HG03342 (cell line): ENCODE measurements around the gene S100A8.

Experiments
- ATAC-seq: cut with Tn5 transposase; IDR thresholded peaks from one replicate; pipeline ENCODE4 v1.9.1; 2021; ENCODE audit warnings: mild to moderate bottlenecking, moderate library complexity; ENCODE audit not compliant: unreplicated experiment

Gene S100A8

GRCh38 chr1:153364156-153364555 lies 26.7 kb downstream of the S100A8 start:
- ATAC-seq, result no peak

DNA sequence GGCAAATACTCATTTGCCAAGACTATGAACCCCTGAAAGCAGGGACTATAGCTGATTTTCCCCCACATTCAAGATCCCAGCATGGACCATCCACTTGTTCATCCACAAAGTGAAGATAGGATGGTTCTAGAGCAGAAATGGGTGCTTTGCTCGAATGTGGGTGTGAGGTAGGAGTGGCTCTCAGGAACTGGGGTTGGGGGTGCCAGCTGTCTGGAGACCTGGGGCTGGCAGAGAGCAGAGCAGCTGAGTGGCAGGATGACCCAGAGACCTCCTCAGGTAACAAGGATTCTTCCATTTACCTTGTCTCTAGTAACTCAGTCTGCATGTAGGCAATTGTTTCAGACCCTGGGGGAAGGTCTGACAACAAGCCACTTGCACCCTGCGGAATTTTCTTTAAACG lies 27.2 kb downstream of the S100A8 start:
- ATAC-seq, result no peak

DNA sequence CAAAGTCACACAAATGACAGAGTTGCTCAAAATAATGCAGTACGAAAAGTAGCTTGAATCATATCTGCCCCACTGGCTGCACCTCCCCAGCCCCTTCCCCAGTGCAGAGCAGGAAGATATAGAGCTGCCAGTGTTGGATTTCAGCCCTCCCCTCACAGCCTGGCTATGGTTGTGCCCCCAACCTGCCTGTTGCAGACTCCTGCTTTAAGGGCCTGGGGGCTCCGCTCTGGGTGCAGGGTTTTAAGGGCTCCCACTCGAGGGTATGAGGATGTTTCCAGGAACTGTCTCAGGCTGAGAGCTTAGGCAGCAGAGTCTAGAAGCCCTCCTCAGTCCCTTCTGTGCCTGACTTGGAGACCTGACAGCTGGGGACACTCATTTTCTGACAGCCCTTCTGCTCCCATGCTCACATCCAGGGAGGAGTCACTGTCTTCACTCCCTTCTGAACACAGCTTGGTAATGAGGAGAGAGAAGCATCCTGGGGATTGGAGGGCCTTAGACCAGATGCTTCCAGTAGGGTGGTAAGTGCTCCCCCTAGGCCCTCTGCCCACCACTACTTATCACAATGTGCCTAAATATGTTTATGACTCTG lies 28.6 kb downstream of the S100A8 start:
- no peak for ATAC-seq

- no peak for ATAC-seq
Observed at GRCh38 chr1:153361480-153362109, 29.3 kb downstream of the S100A8 start.

DNA sequence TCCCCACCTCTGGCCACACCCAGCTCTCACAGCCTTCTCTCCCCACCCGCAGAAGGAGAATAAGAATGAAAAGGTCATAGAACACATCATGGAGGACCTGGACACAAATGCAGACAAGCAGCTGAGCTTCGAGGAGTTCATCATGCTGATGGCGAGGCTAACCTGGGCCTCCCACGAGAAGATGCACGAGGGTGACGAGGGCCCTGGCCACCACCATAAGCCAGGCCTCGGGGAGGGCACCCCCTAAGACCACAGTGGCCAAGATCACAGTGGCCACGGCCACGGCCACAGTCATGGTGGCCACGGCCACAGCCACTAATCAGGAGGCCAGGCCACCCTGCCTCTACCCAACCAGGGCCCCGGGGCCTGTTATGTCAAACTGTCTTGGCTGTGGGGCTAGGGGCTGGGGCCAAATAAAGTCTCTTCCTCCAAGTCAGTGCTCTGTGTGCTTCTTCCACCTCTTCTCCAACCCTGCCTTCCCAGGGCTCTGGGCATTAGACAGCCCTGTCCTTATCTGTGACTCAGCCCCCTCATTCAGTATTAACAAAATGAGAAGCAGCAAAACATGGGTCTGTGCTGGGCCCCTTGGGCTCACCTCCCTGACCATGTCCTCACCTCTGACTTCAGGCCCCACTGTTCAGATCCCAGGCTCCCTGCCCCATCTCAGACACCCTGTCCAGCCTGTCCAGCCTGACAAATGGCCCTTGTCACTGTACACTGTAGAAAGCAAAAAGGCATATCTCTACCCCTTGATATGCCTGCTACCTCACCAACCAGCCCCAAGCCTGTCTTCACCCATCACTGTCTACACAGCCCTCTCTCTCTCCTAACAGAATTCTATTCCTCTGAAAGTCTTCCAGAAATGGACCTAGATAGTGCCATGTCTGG lies 30.0 kb downstream of the S100A8 start:
- ATAC-seq, result no peak

GRCh38 chr1:153360190-153360589 lies 30.7 kb downstream of the S100A8 start:
- no peak for ATAC-seq

- no peak for ATAC-seq
Observed at GRCh38 chr1:153359241-153359640, 31.6 kb downstream of the S100A8 start.

- no peak for ATAC-seq
Observed at GRCh38 chr1:153358691-153358975, 32.2 kb downstream of the S100A8 start.

DNA sequence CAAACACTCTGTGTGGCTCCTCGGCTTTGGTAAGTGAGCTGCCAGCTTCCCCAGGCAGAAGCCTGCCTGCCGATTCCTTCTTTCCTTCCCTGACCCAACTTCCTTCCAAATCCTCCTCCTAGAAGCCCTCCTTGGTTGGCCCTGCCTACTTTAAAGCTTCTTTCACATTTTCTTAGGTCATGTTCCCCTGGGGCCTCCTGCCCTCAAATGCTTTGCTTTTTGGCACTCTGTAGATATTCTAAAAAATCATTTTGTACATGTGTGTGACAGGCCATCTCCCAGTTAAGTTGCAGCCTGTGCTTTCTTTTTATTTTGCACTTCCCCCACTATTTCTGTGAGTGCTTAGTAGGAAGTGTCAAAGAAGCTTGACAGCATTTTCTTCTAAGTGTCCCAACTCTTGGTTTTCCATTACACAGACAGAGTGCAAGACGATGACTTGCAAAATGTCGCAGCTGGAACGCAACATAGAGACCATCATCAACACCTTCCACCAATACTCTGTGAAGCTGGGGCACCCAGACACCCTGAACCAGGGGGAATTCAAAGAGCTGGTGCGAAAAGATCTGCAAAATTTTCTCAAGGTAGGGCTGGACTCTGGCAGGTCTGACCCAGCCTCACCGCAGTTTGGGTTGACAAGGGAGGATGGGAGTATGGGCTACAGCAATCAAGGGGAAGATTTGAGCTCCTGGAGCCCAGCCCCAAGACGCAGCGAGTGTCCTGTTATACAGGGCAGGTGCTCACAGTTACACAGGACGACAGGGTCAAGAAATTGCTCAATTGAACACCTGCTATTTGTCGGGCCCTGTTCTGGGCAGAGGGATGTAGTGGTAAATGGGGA lies 32.8 kb downstream of the S100A8 start, which contains the start of gene S100A9:
S100A9 (plus strand) TSS at position 2 of the 838 bp plus-strand sequence; CDS start at position 432, 430 bp downstream.
- ATAC-seq, result no peak

GRCh38 chr1:153357076-153357852 lies 33.6 kb downstream of the S100A8 start:
- ATAC-seq, result no peak

GRCh38 chr1:153356392-153357075 lies 34.3 kb downstream of the S100A8 start:
- ATAC-seq, result no peak

- ATAC-seq, result no peak
Observed at GRCh38 chr1:153355445-153356071, 35.3 kb downstream of the S100A8 start.

- no peak for ATAC-seq
Observed at GRCh38 chr1:153354515-153355193, 36.2 kb downstream of the S100A8 start.

GRCh38 chr1:153353226-153353947 lies 37.5 kb downstream of the S100A8 start:
- ATAC-seq, result no peak

DNA sequence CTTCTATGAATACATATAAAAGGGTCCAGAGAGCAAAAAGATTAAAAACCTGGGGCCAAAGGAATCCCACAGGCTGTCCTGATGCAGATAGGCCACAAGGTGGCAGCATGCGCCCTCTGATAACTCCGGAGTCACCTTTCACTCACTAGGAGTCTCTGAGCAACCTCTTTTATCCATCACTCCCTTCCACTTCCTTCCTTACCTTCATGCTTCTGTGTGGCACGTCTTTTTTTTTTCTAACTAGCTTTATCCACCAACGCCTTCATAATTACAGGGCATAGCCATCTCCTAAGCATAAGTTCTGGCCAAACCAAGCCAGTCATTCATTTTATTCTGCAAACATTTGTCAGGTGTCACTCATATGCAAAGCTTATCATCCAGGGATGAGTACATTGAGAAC lies 38.4 kb downstream of the S100A8 start:
- ATAC-seq, result no peak

GRCh38 chr1:153350321-153350957 lies 40.4 kb downstream of the S100A8 start:
- ATAC-seq, result no peak
